Cardiac muscle cell (in vitro differentiated cells and primary cell): ENCODE data around the gene ADGRD1. TPM values are rescaled to one million over a fixed set of nuclear protein-coding genes. Genes with fewer than 3 reads are reported as not detected.

Experiments
- DNase-seq, 2 donors: peaks; one replicate each; pipeline versions ENCODE4 v3.0.0 to v3.0.0-alpha.2; 2010 to 2017; ENCODE audit warnings: low read depth in 1 of 2, low spot score in 1 of 2
- H3K27ac ChIP-seq: fragments of 200-600 bp; sonication (generic); 2 replicates; pipeline ENCODE4 v1.5.1; 2016
- H3K27me3 ChIP-seq: fragments of 200-600 bp; sonication (generic); 2 replicates; pipeline ENCODE4 v1.6.0; 2016; ENCODE audit warnings: control low read depth
- H3K36me3 ChIP-seq: fragments of 200-600 bp; sonication (generic); 2 replicates; pipeline ENCODE4 v1.5.1; 2016; ENCODE audit warnings: control low read depth
- H3K4me1 ChIP-seq: fragments of 200-600 bp; sonication (generic); 2 replicates; pipeline ENCODE4 v1.8.1; 2017; ENCODE audit warnings: low read depth, mild to moderate bottlenecking, mixed run types
- H3K4me3 ChIP-seq: fragments of 200-600 bp; sonication (generic); 2 replicates; pipeline ENCODE4 v1.5.1; 2016; ENCODE audit warnings: mild to moderate bottlenecking
- H3K9me3 ChIP-seq: fragments of 200-600 bp; sonication (generic); 2 replicates; pipeline ENCODE4 v1.5.1; 2017; ENCODE audit warnings: low read depth, mild to moderate bottlenecking, control low read depth
- CTCF ChIP-seq: IDR thresholded peaks from 2 replicates; pipeline ENCODE4 v1.5.1; 2012; ENCODE audit warnings: low read depth, mild to moderate bottlenecking, low read length
- polyA plus RNA-seq: library from polyadenylated mRNA; unstranded; fragments of >200 nt; fragmentation: Nextera tagmentation; extraction: Ambion mirVana; gene quantifications from 2 replicates; pipeline ENCODE4 v1.2.1, GENCODE V29; 2016
- total RNA-seq: library from RNA; depleted of rRNA; stranded (reverse); fragments of >200 nt; gene quantifications from 2 replicates; pipeline ENCODE4 v1.2.3, GENCODE V29; 2016

The ADGRD1 gene
- total and polyA plus RNA-seq, 2 experiments from 2014 or later = 66.6 to 74.0 TPM

- no peaks in the 10 kb centered on the region for H3K9me3 ChIP-seq
- no peaks in the 10 kb centered on the region for H3K36me3 ChIP-seq
- H3K4me1 ChIP-seq = no peaks in the 10 kb centered on the region
- H3K27me3 ChIP-seq = no peaks in the 10 kb centered on the region
- DNase-seq = peak; percentile 71 to 82
- TF ChIP-seq CTCF = peak; percentile 91
- H3K27ac ChIP-seq = no peak overlapping the region
- H3K4me3 ChIP-seq = no peak overlapping the region
These were observed 37.3 kb upstream of the ADGRD1 start for GRCh38 chr12:130916241-130916911.

- Histone ChIP-seq H3K4me3 (no peak overlapping the region), H3K4me1 (no peaks in the 10 kb centered on the region), H3K27ac (no peak overlapping the region), H3K9me3 (no peaks in the 10 kb centered on the region), H3K36me3 (no peaks in the 10 kb centered on the region), H3K27me3 (no peaks in the 10 kb centered on the region)
- no peak for DNase-seq
- no peak for TF ChIP-seq CTCF
These were observed 36.1 kb upstream of the ADGRD1 start for GRCh38 chr12:130917607-130918006.

- Histone ChIP-seq H3K4me1 (no peaks in the 10 kb centered on the region), H3K36me3 (no peaks in the 10 kb centered on the region), H3K27me3 (no peaks in the 10 kb centered on the region), H3K9me3 (no peaks in the 10 kb centered on the region), H3K27ac (no peak overlapping the region), H3K4me3 (no peak overlapping the region)
- no peak for TF ChIP-seq CTCF
- no peak for DNase-seq
These were observed 34.6 kb upstream of the ADGRD1 start for GRCh38 chr12:130919086-130919485.

GRCh38 chr12:130920119-130920703 lies 33.5 kb upstream of the ADGRD1 start:
- Histone ChIP-seq H3K27ac (no peak overlapping the region), H3K36me3 (no peaks in the 10 kb centered on the region), H3K4me1 (no peaks in the 10 kb centered on the region), H3K27me3 (no peaks in the 10 kb centered on the region), H3K4me3 (no peak overlapping the region), H3K9me3 (no peaks in the 10 kb centered on the region)
- TF ChIP-seq CTCF = no peak
- DNase-seq = no peak

- Histone ChIP-seq H3K27ac (no peak overlapping the region), H3K4me3 (no peak overlapping the region), H3K27me3 (no peaks in the 10 kb centered on the region), H3K36me3 (no peaks in the 10 kb centered on the region), H3K4me1 (no peaks in the 10 kb centered on the region), H3K9me3 (no peaks in the 10 kb centered on the region)
- peak in 1 of 2 donors; percentile 87 for DNase-seq
- no peak for TF ChIP-seq CTCF
These were observed 32.9 kb upstream of the ADGRD1 start for GRCh38 chr12:130920723-130921381.
